SK-N-SH (cell line): ENCODE data around the gene SDK1.

Experiments used
- CHD2 ChIP-seq: fragments of 150-350 bp; IDR thresholded peaks from 2 replicates; pipeline ENCODE4 v1.6.1; 2018; ENCODE audit warnings: low read length; ENCODE audit not compliant: partially characterized antibody
- CTCF ChIP-seq: fragments of 200-600 bp; sonication (generic); IDR thresholded peaks from 2 replicates; pipeline ENCODE4 v1.6.1; 2017; ENCODE audit warnings: antibody characterized with exemption, mild to moderate bottlenecking, moderate library complexity
- FOXM1 ChIP-seq: IDR thresholded peaks from 2 replicates; pipeline ENCODE4 v1.4.0; 2012; ENCODE audit warnings: low read depth, mild to moderate bottlenecking
- POLR2AphosphoS5 ChIP-seq: IDR thresholded peaks from 2 replicates; pipeline ENCODE4 v1.6.1; 2012; ENCODE audit warnings: low read depth, low read length
- RAD21 ChIP-seq: IDR thresholded peaks from 2 replicates; pipeline ENCODE4 v1.6.1; 2012; ENCODE audit warnings: mild to moderate bottlenecking, low read length
- SIN3A ChIP-seq: IDR thresholded peaks from 2 replicates; pipeline ENCODE4 v1.6.1; 2012; ENCODE audit warnings: low read depth, mild to moderate bottlenecking, low read length, moderate library complexity, borderline replicate concordance
- TAF1 ChIP-seq: IDR thresholded peaks from 2 replicates; pipeline ENCODE4 v1.6.1; 2012; ENCODE audit warnings: low read depth, mild to moderate bottlenecking, low read length, moderate library complexity, borderline replicate concordance
- YY1 ChIP-seq: IDR thresholded peaks from 2 replicates; pipeline ENCODE4 v1.4.0; 2012; ENCODE audit warnings: low read depth, mild to moderate bottlenecking
- ZBTB33 ChIP-seq: IDR thresholded peaks from 2 replicates; pipeline ENCODE4 v1.4.0; 2012; ENCODE audit warnings: low read depth, borderline replicate concordance

- TF ChIP-seq CTCF: no peak
- no peak for TF ChIP-seq RAD21
- TF ChIP-seq TAF1: no peak
- no peak for TF ChIP-seq FOXM1
- no peak for TF ChIP-seq CHD2
- no peak for TF ChIP-seq YY1
- TF ChIP-seq SIN3A: no peak
- TF ChIP-seq ZBTB33: no peak
- no peak for TF ChIP-seq POLR2AphosphoS5
These were observed 830.0 kb downstream of the SDK1 start for GRCh38 chr7:4131063-4131462.
